Measurements from ENCODE around the gene HLA-A.

DNA sequence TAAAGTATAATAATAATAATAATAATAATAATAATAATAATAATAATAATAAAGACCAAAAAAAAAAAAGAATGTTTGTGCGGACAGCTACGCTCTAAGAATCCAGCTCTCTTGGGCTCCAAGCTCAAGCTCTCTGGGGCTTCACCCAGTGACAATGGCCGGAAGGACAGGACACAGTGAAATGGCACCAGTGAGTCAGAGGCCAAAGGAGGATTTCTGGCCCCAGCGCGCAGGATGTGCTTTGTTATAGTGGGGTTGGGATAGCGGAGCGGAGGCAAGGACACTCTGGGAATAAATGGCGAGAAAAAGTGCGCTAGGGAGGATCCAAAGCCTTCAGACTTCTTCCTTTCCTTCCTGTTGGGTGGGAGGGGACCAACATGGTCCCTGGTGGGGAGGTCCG, 38.2 kb downstream of the HLA-A start:
- no peak for TF ChIP-seq POLR2A (IDR thresholded peaks at IDR 0.05)
- TF ChIP-seq, protein P1, sequence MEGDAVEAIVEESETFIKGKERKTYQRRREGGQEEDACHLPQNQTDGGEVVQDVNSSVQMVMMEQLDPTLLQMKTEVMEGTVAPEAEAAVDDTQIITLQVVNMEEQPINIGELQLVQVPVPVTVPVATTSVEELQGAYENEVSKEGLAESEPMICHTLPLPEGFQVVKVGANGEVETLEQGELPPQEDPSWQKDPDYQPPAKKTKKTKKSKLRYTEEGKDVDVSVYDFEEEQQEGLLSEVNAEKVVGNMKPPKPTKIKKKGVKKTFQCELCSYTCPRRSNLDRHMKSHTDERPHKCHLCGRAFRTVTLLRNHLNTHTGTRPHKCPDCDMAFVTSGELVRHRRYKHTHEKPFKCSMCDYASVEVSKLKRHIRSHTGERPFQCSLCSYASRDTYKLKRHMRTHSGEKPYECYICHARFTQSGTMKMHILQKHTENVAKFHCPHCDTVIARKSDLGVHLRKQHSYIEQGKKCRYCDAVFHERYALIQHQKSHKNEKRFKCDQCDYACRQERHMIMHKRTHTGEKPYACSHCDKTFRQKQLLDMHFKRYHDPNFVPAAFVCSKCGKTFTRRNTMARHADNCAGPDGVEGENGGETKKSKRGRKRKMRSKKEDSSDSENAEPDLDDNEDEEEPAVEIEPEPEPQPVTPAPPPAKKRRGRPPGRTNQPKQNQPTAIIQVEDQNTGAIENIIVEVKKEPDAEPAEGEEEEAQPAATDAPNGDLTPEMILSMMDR (IDR thresholded peaks at IDR 0.05) = no peak
